ENCODE measurements around the gene NVL. TPM values are rescaled to one million over a fixed set of nuclear protein-coding genes. Genes with fewer than 3 reads are reported as not detected.
A peak's percentile ranks its signal among the peaks of the same experiment; 100 is the strongest.
"Not testable (repeated sequence)": the region's sequence is repeated elsewhere in the genome, so short reads cannot be mapped to it uniquely, and the experiment has no call there.

NVL gene
- total RNA-seq, 2 donors from 2014 or later = 16.4 to 31.0 TPM

- no peak overlapping the region for H3K27ac Mint-ChIP-seq
- ATAC-seq (no peak), DNase-seq (ENCODE audit: low spot score in 2 of 2) (no peak)
- H3K9me3 Mint-ChIP-seq = peaks cover 0 to 17% of the 10 kb centered on the region in 2 donors
- H3K36me3 Mint-ChIP-seq = peaks cover 9 to 38% of the 10 kb centered on the region in 2 donors
Observed at GRCh38 chr1:224343679-224344078, 13.7 kb upstream of the NVL start.

- H3K9me3 Mint-ChIP-seq, H3K27ac Mint-ChIP-seq: not testable (repeated sequence)
- DNase-seq (ENCODE audit: low spot score in 2 of 2) = peak in 1 of 2 donors; percentile 18
- H3K36me3 Mint-ChIP-seq = peaks cover 9 to 33% of the 10 kb centered on the region in 2 donors
- ATAC-seq = peak; percentile 71 to 81
Observed at GRCh38 chr1:224340453-224341384, 10.7 kb upstream of the NVL start.

GRCh38 chr1:224339442-224340033 lies 9.6 kb upstream of the NVL start:
- ATAC-seq (no peak), DNase-seq (ENCODE audit: low spot score in 2 of 2) (no peak)
- Mint-ChIP-seq H3K9me3 (peaks cover 0 to 7% of the 10 kb centered on the region in 2 donors), H3K27ac (no peak overlapping the region), H3K36me3 (peaks cover 9 to 27% of the 10 kb centered on the region in 2 donors)

- H3K27ac Mint-ChIP-seq = no peak overlapping the region
- peaks cover 2 to 19% of the 10 kb centered on the region in 2 donors for H3K36me3 Mint-ChIP-seq
- no peak for ATAC-seq
- peaks cover 0 to 7% of the 10 kb centered on the region in 2 donors for H3K9me3 Mint-ChIP-seq
- no peak for DNase-seq (ENCODE audit: low spot score in 2 of 2)
Observed at GRCh38 chr1:224338150-224338838, 8.3 kb upstream of the NVL start.

- Mint-ChIP-seq H3K9me3 (no peaks in the 10 kb centered on the region), H3K27ac (peak overlapping the region; percentile 39 to 91), H3K36me3 (peaks cover 10 to 14% of the 10 kb centered on the region in 2 donors)
- no peak for DNase-seq (ENCODE audit: low spot score in 2 of 2)
- ATAC-seq = peak; percentile 19 to 45
Observed at GRCh38 chr1:224333939-224334786, 4.2 kb upstream of the NVL start.

GRCh38 chr1:224333309-224333926 lies 3.4 kb upstream of the NVL start:
- ATAC-seq = peak; percentile 42 to 51
- Mint-ChIP-seq H3K36me3 (peaks cover 10 to 14% of the 10 kb centered on the region in 2 donors), H3K27ac (peak overlapping the region in 1 of 2 donors; percentile 91), H3K9me3 (no peaks in the 10 kb centered on the region)
- DNase-seq (ENCODE audit: low spot score in 2 of 2) = peak in 1 of 2 donors; percentile 25

GRCh38 chr1:224331824-224332223 lies 1.9 kb upstream of the NVL start:
- Mint-ChIP-seq H3K9me3 (no peaks in the 10 kb centered on the region), H3K36me3 (peaks cover 10 to 14% of the 10 kb centered on the region in 2 donors), H3K27ac (no peak overlapping the region)
- no peak for ATAC-seq
- DNase-seq (ENCODE audit: low spot score in 2 of 2) = no peak

GRCh38 chr1:224331326-224331725 lies 1.4 kb upstream of the NVL start:
- no peaks in the 10 kb centered on the region for H3K9me3 Mint-ChIP-seq
- peak overlapping the region in 1 of 2 donors; percentile 92 for H3K27ac Mint-ChIP-seq
- H3K36me3 Mint-ChIP-seq = peaks cover 10 to 14% of the 10 kb centered on the region in 2 donors
- ATAC-seq (no peak), DNase-seq (ENCODE audit: low spot score in 2 of 2) (no peak)

- ATAC-seq (no peak), DNase-seq (ENCODE audit: low spot score in 2 of 2) (no peak)
- Mint-ChIP-seq H3K9me3 (no peaks in the 10 kb centered on the region), H3K27ac (peak overlapping the region; percentile 92 to 100), H3K36me3 (peaks cover 10 to 14% of the 10 kb centered on the region in 2 donors)
Observed at GRCh38 chr1:224329484-224329841, 509 bp downstream of the NVL start.

- ATAC-seq = no peak
- no peak for DNase-seq (ENCODE audit: low spot score in 2 of 2)
- H3K9me3 Mint-ChIP-seq = no peaks in the 10 kb centered on the region
- peaks cover 10 to 14% of the 10 kb centered on the region in 2 donors for H3K36me3 Mint-ChIP-seq
- H3K27ac Mint-ChIP-seq = peak overlapping the region; percentile 53 to 100
Observed at GRCh38 chr1:224328644-224329043, 1.3 kb downstream of the NVL start.

GRCh38 chr1:224325959-224326358 lies 4.0 kb downstream of the NVL start:
- Mint-ChIP-seq H3K9me3 (no peaks in the 10 kb centered on the region), H3K27ac (no peak overlapping the region)

GRCh38 chr1:224321706-224322105 lies 8.3 kb downstream of the NVL start:
- Mint-ChIP-seq H3K9me3 (no peaks in the 10 kb centered on the region), H3K36me3 (no peaks in the 10 kb centered on the region), H3K27ac (peak overlapping the region in 1 of 2 donors; percentile 28)
- ATAC-seq (no peak), DNase-seq (ENCODE audit: low spot score in 2 of 2) (no peak)

More at GRCh38 chr1:224325959-224326358, 4.0 kb downstream of the NVL start:
- ATAC-seq = no peak
- H3K36me3 Mint-ChIP-seq = peaks cover 10 to 14% of the 10 kb centered on the region in 2 donors
- DNase-seq (ENCODE audit: low spot score in 2 of 2) = no peak

GRCh38 chr1:224317383-224318045 lies 12.5 kb downstream of the NVL start:
- Mint-ChIP-seq H3K9me3 (no peaks in the 10 kb centered on the region), H3K27ac (peak overlapping the region in 1 of 2 donors; percentile 47), H3K36me3 (no peaks in the 10 kb centered on the region)
- DNase-seq (ENCODE audit: low spot score in 2 of 2) (no peak), ATAC-seq (no peak)

GRCh38 chr1:224312025-224312424 lies 17.9 kb downstream of the NVL start:
- Mint-ChIP-seq H3K27ac (no peak overlapping the region), H3K9me3 (no peaks in the 10 kb centered on the region), H3K36me3 (peaks cover 0 to 6% of the 10 kb centered on the region in 2 donors)
- DNase-seq (ENCODE audit: low spot score in 2 of 2) = no peak
- ATAC-seq = no peak

- H3K36me3 Mint-ChIP-seq = not testable (repeated sequence)
Observed at GRCh38 chr1:224311503-224311902, 18.5 kb downstream of the NVL start.

More at GRCh38 chr1:224311503-224311902, 18.5 kb downstream of the NVL start:
- H3K27ac Mint-ChIP-seq; ATAC-seq; DNase-seq (ENCODE audit: low spot score in 2 of 2); H3K9me3 Mint-ChIP-seq: not testable (repeated sequence)

Measured in activated naive CD4-positive, alpha-beta T cell treated with anti-CD3 and anti-CD28 coated beads, Interleukin-2, amount 50 U/mL, for 72 hours (primary cell).